NOMO-1 (cell line): ENCODE results near the gene ADAP1.
"Not testable (repeated sequence)": the region's sequence is repeated elsewhere in the genome, so short reads cannot be mapped to it uniquely, and the experiment has no call there.

ENCODE experiments used
- DNase-seq, 2 experiments: peaks; one replicate each; lab custom pipeline; 2025; ENCODE audit not compliant: unreplicated experiment in 2 of 2; lab: John Stamatoyannopoulos, UW

The ADAP1 gene

GRCh38 chr7:960972-961371 lies 6.5 kb upstream of the ADAP1 start:
- DNase-seq, result not testable (repeated sequence)

- DNase-seq, result no peak
These were observed 5.9 kb upstream of the ADAP1 start for GRCh38 chr7:960269-960871.

GRCh38 chr7:959740-960139 lies 5.3 kb upstream of the ADAP1 start:
- DNase-seq, result not testable (repeated sequence)

- DNase-seq, result no peak
These were observed 4.8 kb upstream of the ADAP1 start for GRCh38 chr7:959271-959670.

- DNase-seq, result no peak
These were observed 4.0 kb upstream of the ADAP1 start for GRCh38 chr7:958221-959200.

GRCh38 chr7:957418-958220 lies 3.1 kb upstream of the ADAP1 start:
- DNase-seq, result peak; percentile 85 to 96

- DNase-seq, result no peak
These were observed 1.6 kb upstream of the ADAP1 start for GRCh38 chr7:956031-956430.

- DNase-seq, result peak; percentile 71 to 80
These were observed 743 bp downstream of the ADAP1 start for GRCh38 chr7:953547-954327.

- no peak for DNase-seq
These were observed 1.7 kb downstream of the ADAP1 start for GRCh38 chr7:952548-953441.

GRCh38 chr7:951881-952547 lies 2.5 kb downstream of the ADAP1 start:
- no peak for DNase-seq

GRCh38 chr7:949021-949934 lies 5.2 kb downstream of the ADAP1 start:
- no peak for DNase-seq

GRCh38 chr7:947391-948210 lies 6.9 kb downstream of the ADAP1 start:
- DNase-seq, result no peak

GRCh38 chr7:946256-946996 lies 8.1 kb downstream of the ADAP1 start:
- DNase-seq, result no peak

GRCh38 chr7:945556-946255 lies 8.8 kb downstream of the ADAP1 start:
- DNase-seq, result no peak

GRCh38 chr7:945147-945555 lies 9.3 kb downstream of the ADAP1 start:
- DNase-seq, result no peak

GRCh38 chr7:944744-945143 lies 9.7 kb downstream of the ADAP1 start:
- DNase-seq, result no peak
